Adrenal gland (tissue), 12 donors: ENCODE data around the gene SLC9A9. TPM values are rescaled to one million over a fixed set of nuclear protein-coding genes. Genes with fewer than 3 reads are reported as not detected.

Experiments
- DNase-seq, 7 donors: peaks; one replicate each; pipeline ENCODE4 v3.0.0-alpha.2; 2019 to 2020
- H3K27ac ChIP-seq, 5 donors: fragments of 200-600 bp; sonication (generic) in 4 of 5; 1 replicate in 3 of 5; 2 replicates in 2 of 5; pipeline versions ENCODE4 v1.5.1 to v1.8.0; 2016 to 2020; ENCODE audit warnings: mild to moderate bottlenecking in 1 of 5
- H3K27me3 ChIP-seq: fragments of 200-600 bp; 2 replicates; pipeline ENCODE4 v1.8.0; 2021
- H3K36me3 ChIP-seq, 2 donors: fragments of 200-600 bp; replicated peaks in 1 of 2; 1 replicate in 1 of 2; 2 replicates in 1 of 2; pipeline versions ENCODE4 v1.5.1 to v1.8.0; 2018 to 2022
- H3K4me1 ChIP-seq, 2 donors: fragments of 200-600 bp; replicated peaks in 1 of 2; 1 replicate in 1 of 2; 2 replicates in 1 of 2; pipeline versions ENCODE4 v1.5.1 to v1.8.0; 2018 to 2021
- H3K4me3 ChIP-seq, 4 donors: fragments of 200-600 bp; sonication (generic) in 3 of 4; one replicate each; pipeline ENCODE4 v1.5.1; 2016 to 2018
- H3K9me3 ChIP-seq, 3 donors: fragments of 200-600 bp; sonication (generic) in 1 of 3; replicated peaks in 1 of 3; 1 replicate in 2 of 3; 2 replicates in 1 of 3; pipeline versions ENCODE4 v1.5.1 to v1.8.0; 2016 to 2021
- POLR2A ChIP-seq, 2 donors: fragments of 450-650 bp; IDR thresholded peaks; one replicate each; pipeline ENCODE4 v1.6.1; 2017; ENCODE audit warnings: antibody characterized with exemption in 2 of 2, mild to moderate bottlenecking in 2 of 2, moderate library complexity in 1 of 2
- WGBS, 4 donors: extraction: QIAGEN DNeasy Blood & Tissue Kit in 2 of 4; methylation state at CpG; one replicate each; pipeline versions ENCODE4 v1.1.5 to v1.1.7; 2013 to 2017; 5-methylcytosine and 5-hydroxymethylcytosine counted together
- intact Hi-C, 2 donors: fragments of 100-400 bp; cut with DNase I; formaldehyde crosslinking; loops; one replicate each; pipeline versions ENCODE4 v1.14.1 to v1.15.0; 2022 to 2023
- polyA plus RNA-seq, 3 donors: library from polyadenylated mRNA; stranded (reverse); fragments of 200-250 nt in 2 of 3; fragments of 350-450 nt in 1 of 3; fragmentation: Illumina TruSeq in 1 of 3; extraction: RNeasy Lipid Tissue Mini Kit (QIAGEN cat#74804) in 1 of 3; gene quantifications; one replicate each; pipeline ENCODE4 v1.2.3, GENCODE V29; 2013 to 2014
- total RNA-seq, 9 donors: library from RNA; depleted of rRNA in 4 of 9; stranded (reverse); fragments of >200 nt in 4 of 9; fragments of 120-200 nt in 1 of 9; fragmentation: NEBNext Ultra II Directional in 1 of 9; extraction: Animal tissue kit (Norgen Biotek cat#: 25700) in 1 of 9; gene quantifications; one replicate each; pipeline versions ENCODE4 v1.1.0 to v1.2.4, GENCODE V29; 2013 to 2023
- TF ChIP-seq, protein P1 (sequence below), 6 experiments: fragments of 450-650 bp in 4 of 6; fragments of 200-600 bp in 2 of 6; sonication (generic) in 1 of 6; IDR thresholded peaks; 1 replicate in 5 of 6; 2 replicates in 1 of 6; pipeline versions ENCODE4 v1.5.1 to v1.8.0; 2016 to 2021; ENCODE audit warnings: antibody characterized with exemption in 6 of 6, mild to moderate bottlenecking in 2 of 6, moderate library complexity in 1 of 6
- donor health status: healthy with polysubstance abuse.
- donor health status: Bipolar disorder and iron deficiency.
- donor health status: DM: yes; HTN: yes; CAD: no.
- donor health status: DM: no; HTN: no; CAD: no.
- donor health status: DM: no; HTN: no; CAD: no.
- donor health status: DM: yes; HTN: yes; CAD: no.

The SLC9A9 gene
- total and polyA plus RNA-seq, 12 donors = 4.2 to 23.7 (median 13.5) TPM

DNA sequence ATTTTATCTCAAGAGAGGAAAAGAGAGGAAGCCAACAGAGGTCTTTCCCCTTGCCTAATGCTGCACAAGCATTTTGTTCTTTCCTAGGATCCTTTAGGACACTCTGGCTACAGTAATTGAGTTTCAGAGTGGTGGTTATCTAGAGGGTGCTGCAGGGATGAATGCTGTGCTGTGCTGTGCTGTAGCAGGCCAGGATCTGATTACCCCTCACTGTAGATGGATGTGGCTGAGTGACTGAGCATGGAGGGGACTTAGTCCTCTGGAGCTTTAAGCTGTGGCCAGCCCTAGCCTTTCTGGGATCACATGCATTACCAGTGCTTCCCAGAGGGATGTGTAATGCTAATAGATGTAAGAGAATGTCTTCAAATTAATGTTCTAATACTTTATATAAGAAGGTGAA, 94.8 kb downstream of the SLC9A9 start:
- no peaks in the 10 kb centered on the region for H3K9me3 ChIP-seq
- DNase-seq = no peak
- H3K27me3 ChIP-seq = no peaks in the 10 kb centered on the region
- H3K4me1 ChIP-seq = no peaks in the 10 kb centered on the region
- no peak overlapping the region for H3K4me3 ChIP-seq
- no peak overlapping the region for H3K27ac ChIP-seq
- TF ChIP-seq, protein P1, sequence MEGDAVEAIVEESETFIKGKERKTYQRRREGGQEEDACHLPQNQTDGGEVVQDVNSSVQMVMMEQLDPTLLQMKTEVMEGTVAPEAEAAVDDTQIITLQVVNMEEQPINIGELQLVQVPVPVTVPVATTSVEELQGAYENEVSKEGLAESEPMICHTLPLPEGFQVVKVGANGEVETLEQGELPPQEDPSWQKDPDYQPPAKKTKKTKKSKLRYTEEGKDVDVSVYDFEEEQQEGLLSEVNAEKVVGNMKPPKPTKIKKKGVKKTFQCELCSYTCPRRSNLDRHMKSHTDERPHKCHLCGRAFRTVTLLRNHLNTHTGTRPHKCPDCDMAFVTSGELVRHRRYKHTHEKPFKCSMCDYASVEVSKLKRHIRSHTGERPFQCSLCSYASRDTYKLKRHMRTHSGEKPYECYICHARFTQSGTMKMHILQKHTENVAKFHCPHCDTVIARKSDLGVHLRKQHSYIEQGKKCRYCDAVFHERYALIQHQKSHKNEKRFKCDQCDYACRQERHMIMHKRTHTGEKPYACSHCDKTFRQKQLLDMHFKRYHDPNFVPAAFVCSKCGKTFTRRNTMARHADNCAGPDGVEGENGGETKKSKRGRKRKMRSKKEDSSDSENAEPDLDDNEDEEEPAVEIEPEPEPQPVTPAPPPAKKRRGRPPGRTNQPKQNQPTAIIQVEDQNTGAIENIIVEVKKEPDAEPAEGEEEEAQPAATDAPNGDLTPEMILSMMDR (IDR thresholded peaks at IDR 0.05) = no peak
- no peak for TF ChIP-seq POLR2A (IDR thresholded peaks at IDR 0.05)
- no peaks in the 10 kb centered on the region for H3K36me3 ChIP-seq
- intact Hi-C loops = no loop called here

DNA sequence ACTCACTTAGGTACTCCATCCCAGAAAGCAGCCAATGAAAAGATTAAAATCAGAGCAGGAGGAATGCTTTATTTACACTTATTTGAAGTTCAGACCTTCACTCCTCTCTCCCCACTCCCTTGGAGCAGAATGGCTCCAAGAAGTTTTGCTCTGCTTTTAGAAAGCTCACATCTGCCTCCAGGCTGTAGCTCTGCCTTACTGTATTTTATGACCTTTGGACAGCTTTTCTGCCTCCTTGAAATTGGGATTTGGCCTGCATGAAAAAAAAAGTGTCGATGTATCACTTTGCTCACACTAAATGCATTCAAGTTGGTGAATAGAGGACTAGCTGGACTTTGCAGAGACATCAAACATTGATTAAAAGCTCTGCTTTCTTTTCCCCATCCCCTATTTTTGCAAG, 95.3 kb downstream of the SLC9A9 start:
- no peaks in the 10 kb centered on the region for H3K36me3 ChIP-seq
- intact Hi-C loops = no loop called here
- WGBS, 4 donors = 74 to 81% (median 78%) methylated on average over 1 of the region's 1 CpG
- DNase-seq = no peak
- no peak for TF ChIP-seq POLR2A (IDR thresholded peaks at IDR 0.05)
- TF ChIP-seq, protein P1 (IDR thresholded peaks at IDR 0.05) = no peak
- no peak overlapping the region for H3K4me3 ChIP-seq
- H3K27ac ChIP-seq = no peak overlapping the region
- H3K4me1 ChIP-seq = no peaks in the 10 kb centered on the region
- no peaks in the 10 kb centered on the region for H3K9me3 ChIP-seq
- no peaks in the 10 kb centered on the region for H3K27me3 ChIP-seq

DNA sequence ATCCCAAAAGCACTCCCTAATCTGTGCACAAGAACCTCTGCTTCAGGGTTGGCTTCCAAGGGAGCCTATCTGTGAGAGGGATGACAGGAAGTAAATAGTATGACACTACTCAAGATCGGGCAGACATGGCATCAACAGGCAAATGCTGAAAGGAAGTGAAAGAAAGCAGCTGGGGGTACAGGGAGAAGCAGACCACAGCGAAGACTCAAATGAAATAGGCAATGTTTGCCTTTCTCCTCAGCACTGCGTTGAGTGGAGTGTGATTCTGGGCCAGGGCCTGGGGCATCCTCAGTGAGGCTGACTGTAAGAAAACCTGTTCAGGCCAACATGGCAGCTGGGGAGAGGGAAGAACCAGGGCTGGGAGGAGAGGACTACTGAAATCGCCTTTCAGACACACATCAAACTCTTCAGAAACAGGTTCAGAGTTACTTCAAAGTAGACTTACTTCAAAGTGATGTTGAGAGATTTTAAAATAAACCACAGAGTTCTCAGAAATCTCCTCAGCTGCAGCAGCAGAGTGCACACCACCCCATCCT, 96.6 kb downstream of the SLC9A9 start:
- Histone ChIP-seq H3K36me3 (no peaks in the 10 kb centered on the region), H3K9me3 (no peaks in the 10 kb centered on the region), H3K27ac (no peak overlapping the region), H3K4me1 (no peaks in the 10 kb centered on the region), H3K4me3 (no peak overlapping the region), H3K27me3 (no peaks in the 10 kb centered on the region)
- intact Hi-C loops = no loop called here
- DNase-seq = no peak
- WGBS, 4 donors = 70 to 84% (median 77%) methylated on average over 4 of the region's 4 CpGs
- TF ChIP-seq, protein P1 (IDR thresholded peaks at IDR 0.05) = no peak
- TF ChIP-seq POLR2A (IDR thresholded peaks at IDR 0.05) = no peak

DNA sequence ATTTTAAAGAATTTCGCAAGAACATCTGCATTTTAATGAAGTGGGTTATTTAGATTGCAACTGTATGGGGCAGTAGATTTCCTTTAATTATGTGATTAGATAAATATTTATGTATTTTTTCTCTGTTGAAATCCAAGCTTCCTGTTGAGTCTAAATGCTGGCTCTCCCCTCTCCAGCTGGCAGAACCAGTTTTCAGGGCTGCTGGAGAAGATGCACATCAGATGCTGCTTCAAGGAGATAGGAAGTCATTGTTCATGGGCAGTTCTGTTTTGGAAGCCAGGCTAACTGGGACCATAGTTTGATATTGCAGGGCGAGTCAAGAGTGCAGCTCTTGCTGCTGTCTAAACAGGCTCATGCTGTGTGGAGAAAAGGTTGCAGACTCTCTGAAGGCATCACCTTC, 97.4 kb downstream of the SLC9A9 start:
- H3K4me3 ChIP-seq = no peak overlapping the region
- H3K9me3 ChIP-seq = no peaks in the 10 kb centered on the region
- intact Hi-C loops = no loop called here
- no peak for TF ChIP-seq POLR2A (IDR thresholded peaks at IDR 0.05)
- TF ChIP-seq, protein P1 (IDR thresholded peaks at IDR 0.05) = no peak
- no peak overlapping the region for H3K27ac ChIP-seq
- no peaks in the 10 kb centered on the region for H3K27me3 ChIP-seq
- H3K4me1 ChIP-seq = no peaks in the 10 kb centered on the region
- DNase-seq = no peak
- WGBS, 4 donors = 82 to 97% (median 90%) methylated on average over 1 to 2 of the region's 2 CpGs
- H3K36me3 ChIP-seq = no peaks in the 10 kb centered on the region
